Esophagus squamous epithelium (tissue), 5 donors: ENCODE data around the gene RCC2. TPM values are rescaled to one million over a fixed set of nuclear protein-coding genes. Genes with fewer than 3 reads are reported as not detected.
"Not testable (repeated sequence)": the region's sequence is repeated elsewhere in the genome, so short reads cannot be mapped to it uniquely, and the experiment has no call there.

Source experiments
- DNase-seq: peaks from one replicate; lab custom pipeline; 2025; lab: John Stamatoyannopoulos, UW
- H3K27ac ChIP-seq, 4 donors: fragments of 200-600 bp; sonication (generic); one replicate each; pipeline ENCODE4 v1.5.1; 2016 to 2019; ENCODE audit warnings: mild to moderate bottlenecking in 1 of 4
- H3K27me3 ChIP-seq, 4 donors: fragments of 200-600 bp; sonication (generic); 1 replicate in 3 of 4; 2 replicates in 1 of 4; pipeline versions ENCODE4 v1.5.1 to v1.6.0; 2017 to 2021; ENCODE audit warnings: antibody characterized with exemption in 1 of 4
- H3K36me3 ChIP-seq, 3 donors: fragments of 200-600 bp; sonication (generic); one replicate each; pipeline ENCODE4 v1.5.1; 2016 to 2019
- H3K4me1 ChIP-seq, 3 donors: fragments of 200-600 bp; sonication (generic); one replicate each; pipeline ENCODE4 v1.5.1; 2017 to 2019
- H3K4me3 ChIP-seq, 4 donors: fragments of 200-600 bp; sonication (generic); 1 replicate in 3 of 4; 2 replicates in 1 of 4; pipeline ENCODE4 v1.5.1; 2016 to 2019; ENCODE audit warnings: mild to moderate bottlenecking in 2 of 4, moderate library complexity in 1 of 4
- H3K9me3 ChIP-seq, 3 donors: fragments of 200-600 bp; sonication (generic); one replicate each; pipeline ENCODE4 v1.5.1; 2016 to 2019
- CTCF ChIP-seq, 6 experiments: fragments of 450-650 bp in 4 of 6; fragments of 200-600 bp in 2 of 6; sonication (generic) in 2 of 6; IDR thresholded peaks; one replicate each; pipeline ENCODE4 v1.5.1; 2016 to 2019; ENCODE audit warnings: antibody characterized with exemption in 6 of 6, mild to moderate bottlenecking in 4 of 6, moderate library complexity in 4 of 6
- POLR2A ChIP-seq, 4 donors: fragments of 450-650 bp; IDR thresholded peaks; one replicate each; pipeline ENCODE4 v1.6.1; 2017; ENCODE audit warnings: antibody characterized with exemption in 4 of 4, mild to moderate bottlenecking in 4 of 4, moderate library complexity in 3 of 4
- WGBS, 2 donors: methylation state at CpG; one replicate each; pipeline ENCODE4 v1.1.5; 2018; 5-methylcytosine and 5-hydroxymethylcytosine counted together
- intact Hi-C: fragments of 100-400 bp; cut with DNase I; formaldehyde crosslinking; loops from one replicate; pipeline ENCODE4 v1.15.0; 2022
- total RNA-seq, 4 donors: library from RNA; depleted of rRNA; stranded (reverse); fragments of >200 nt; gene quantifications; one replicate each; pipeline ENCODE4 v1.1.0, GENCODE V29; 2016
- donor health status: DM: yes; HTN: yes; CAD: no.

RCC2 gene
- 10 to 100 TPM; 51.3 to 81.3 (median 53.6) TPM for total RNA-seq

- Histone ChIP-seq H3K9me3 (no peaks in the 10 kb centered on the region), H3K27me3 (no peaks in the 10 kb centered on the region), H3K27ac (peak within 1 kb of the TSS; percentile 87 to 98 (median 92)), H3K4me1 (peaks cover 32 to 77% (median 42%) of the 10 kb centered on the region in 3 donors), H3K4me3 (peak within 1 kb of the TSS; percentile 51 to 94 (median 85)), H3K36me3 (peaks cover 0 to 21% (median 0%) of the 10 kb centered on the region in 3 donors)
- 0 to 1% methylated on average over 19 to 28 of the region's 75 CpGs for WGBS, 2 donors
- intact Hi-C loops = no loop called here
- no peak for DNase-seq
- TF ChIP-seq CTCF (IDR thresholded peaks at IDR 0.05) = peak in 3 of 6 experiments; percentile 10 to 22 (median 17)
- TF ChIP-seq POLR2A (IDR thresholded peaks at IDR 0.05) = peak in 2 of 4 donors; percentile 14 to 34
These were observed at the start of gene RCC2 for GRCh38 chr1:17439250-17440073. Gene RCC2 (minus strand): TSS chr1:17439677. CDS start chr1:17438514, 1,163 bp downstream.

GRCh38 chr1:17486242-17486641, 46.8 kb upstream of the RCC2 start:
- no peak overlapping the region for H3K27ac ChIP-seq
- H3K4me3 ChIP-seq = no peak overlapping the region
- H3K27me3 ChIP-seq = peaks cover 0 to 8% (median 0%) of the 10 kb centered on the region in 4 donors
- intact Hi-C loops = loop anchor here (5.0 kb wide), 1 partner anchor 59 kb away; no protein-coding TSS in a partner anchor
- 78 to 88% methylated on average over 8 to 9 of the region's 9 CpGs for whole genome bisulfite sequencing, 2 donors
- H3K4me1 ChIP-seq = peaks cover 0 to 19% (median 0%) of the 10 kb centered on the region in 3 donors
- H3K36me3 ChIP-seq = no peaks in the 10 kb centered on the region
- TF ChIP-seq POLR2A (IDR thresholded peaks at IDR 0.05) (no peak), CTCF (IDR thresholded peaks at IDR 0.05) (no peak)
- no peaks in the 10 kb centered on the region for H3K9me3 ChIP-seq
- DNase-seq = no peak

GRCh38 chr1:17485281-17485680, 45.8 kb upstream of the RCC2 start:
- peak in 5 of 6 experiments; percentile 25 to 62 (median 49) for TF ChIP-seq CTCF (IDR thresholded peaks at IDR 0.05)
- no peak for TF ChIP-seq POLR2A (IDR thresholded peaks at IDR 0.05)
- intact Hi-C loops = loop anchor here (5.0 kb wide), 1 partner anchor 58 kb away; no protein-coding TSS in a partner anchor
- WGBS, 2 donors = 58% methylated on average over 9 to 10 of the region's 10 CpGs
- Histone ChIP-seq H3K4me3 (no peak overlapping the region), H3K36me3 (no peaks in the 10 kb centered on the region), H3K4me1 (peaks cover 0 to 16% (median 0%) of the 10 kb centered on the region in 3 donors), H3K27me3 (peaks cover 0 to 8% (median 0%) of the 10 kb centered on the region in 4 donors), H3K27ac (no peak overlapping the region), H3K9me3 (no peaks in the 10 kb centered on the region)
- DNase-seq = no peak

- H3K9me3 ChIP-seq, H3K27ac ChIP-seq, DNase-seq, H3K27me3 ChIP-seq, H3K4me3 ChIP-seq, intact Hi-C loops, H3K36me3 ChIP-seq, H3K4me1 ChIP-seq: not testable (repeated sequence)
- 80 to 91% methylated on average over 9 to 10 of the region's 10 CpGs for WGBS, 2 donors
These were observed 42.5 kb upstream of the RCC2 start for GRCh38 chr1:17481981-17482380.

GRCh38 chr1:17480846-17481245, 41.4 kb upstream of the RCC2 start:
- peaks cover 0 to 13% (median 0%) of the 10 kb centered on the region in 3 donors for H3K4me1 ChIP-seq

More at GRCh38 chr1:17480846-17481245, 41.4 kb upstream of the RCC2 start:
- Histone ChIP-seq H3K27me3 (peaks cover 0 to 3% (median 0%) of the 10 kb centered on the region in 4 donors), H3K27ac (no peak overlapping the region), H3K4me3 (no peak overlapping the region), H3K9me3 (no peaks in the 10 kb centered on the region), H3K36me3 (no peaks in the 10 kb centered on the region)
- TF ChIP-seq POLR2A (IDR thresholded peaks at IDR 0.05) (no peak), CTCF (IDR thresholded peaks at IDR 0.05) (no peak)
- DNase-seq = no peak
- 78 to 80% methylated on average over 6 to 7 of the region's 7 CpGs for WGBS, 2 donors
- intact Hi-C loops = no loop called here
